Activated CD8-positive, alpha-beta T cell treated with anti-CD3 and anti-CD28 coated beads for 36 hours (primary cell): ENCODE data around the gene SIK3. TPM values are rescaled to one million over a fixed set of nuclear protein-coding genes. Genes with fewer than 3 reads are reported as not detected.

Source experiments
- ATAC-seq: fragments of 200-7000 bp; cut with Tn5 transposase; one replicate; pipeline ENCODE4 v1.10.0; 2021; ENCODE audit warnings: mild to moderate bottlenecking, moderate library complexity
- CTCF ChIA-PET: fragments of 350-600 bp; sonication (Branson Sonifier 250); formaldehyde crosslinking; loops from one replicate; lab custom pipeline; 2021; ENCODE audit warnings: antibody characterized with exemption; lab: Charles Lee
- POLR2A ChIA-PET: fragments of 350-600 bp; sonication (Branson Sonifier 250); formaldehyde crosslinking; loops from one replicate; lab custom pipeline; 2021; ENCODE audit warnings: antibody characterized with exemption; lab: Charles Lee
- DNase-seq: peaks from one replicate; pipeline ENCODE4 v3.0.0-alpha.2; 2020
- H3K27ac Mint-ChIP-seq: one replicate; pipeline ENCODE4 v1.8.0; 2021; ENCODE audit warnings: mild to moderate bottlenecking, mixed read lengths
- H3K27me3 Mint-ChIP-seq: one replicate; pipeline ENCODE4 v1.8.0; 2021; ENCODE audit warnings: mixed read lengths
- H3K36me3 Mint-ChIP-seq: one replicate; pipeline ENCODE4 v1.8.0; 2021; ENCODE audit warnings: low read depth, mixed read lengths
- H3K4me1 Mint-ChIP-seq: one replicate; pipeline ENCODE4 v1.8.0; 2021; ENCODE audit warnings: low read depth, mixed read lengths
- H3K4me3 Mint-ChIP-seq: one replicate; pipeline ENCODE4 v1.8.0; 2021; ENCODE audit warnings: mild to moderate bottlenecking, moderate library complexity, mixed read lengths
- H3K9me3 Mint-ChIP-seq: one replicate; pipeline ENCODE4 v1.8.0; 2021; ENCODE audit warnings: mixed read lengths
- CTCF ChIP-seq: fragments of 200-600 bp; IDR thresholded peaks from one replicate; pipeline ENCODE4 v1.8.0; 2022; ENCODE audit warnings: antibody characterized with exemption, mild to moderate bottlenecking
- intact Hi-C: fragments of 100-400 bp; cut with micrococcal nuclease; formaldehyde crosslinking; loops from one replicate; pipeline ENCODE4 v1.10.0; 2022
- total RNA-seq, 2 experiments: library from RNA; stranded (reverse); gene quantifications; one replicate each; pipeline ENCODE4 v1.2.3, GENCODE V29; 2021

SIK3 gene
- total RNA-seq, 2 experiments from 2014 or later: 18.7 to 24.1 TPM

- DNase-seq (no peak), ATAC-seq (no peak)
- no peak overlapping the region for H3K4me3 Mint-ChIP-seq
- H3K27me3 Mint-ChIP-seq: no peaks in the 10 kb centered on the region
- intact Hi-C loops: no loop called here
- H3K36me3 Mint-ChIP-seq: no peaks in the 10 kb centered on the region
- no peak for TF ChIP-seq CTCF
- ChIA-PET POLR2A (no interaction called here), CTCF (interaction anchor here (1.0 to 1.2 kb wide), 2 partner anchors 9 to 94 kb away, joined by 3 to 4 read pairs; no protein-coding TSS in a partner anchor)
- H3K9me3 Mint-ChIP-seq: no peaks in the 10 kb centered on the region
- H3K27ac Mint-ChIP-seq: no peak overlapping the region
- H3K4me1 Mint-ChIP-seq: no peaks in the 10 kb centered on the region
These were observed 271.3 kb downstream of the SIK3 start for GRCh38 chr11:116826751-116827431.

- POLR2A ChIA-PET: no interaction called here
These were observed 272.1 kb downstream of the SIK3 start for GRCh38 chr11:116825854-116826750.

GRCh38 chr11:116825434-116825833, 272.8 kb downstream of the SIK3 start:
- ChIA-PET POLR2A (interaction anchor here (0.6 kb wide), 1 partner anchor 10 kb away, joined by 3 read pairs; no protein-coding TSS in a partner anchor), CTCF (interaction anchor here (0.6 to 1.2 kb wide), 2 partner anchors 10 to 83 kb away, joined by 3 to 4 read pairs; no protein-coding TSS in a partner anchor)
- no peaks in the 10 kb centered on the region for H3K27me3 Mint-ChIP-seq
- ATAC-seq: no peak
- no peak overlapping the region for H3K27ac Mint-ChIP-seq
- DNase-seq: no peak
- no peak for TF ChIP-seq CTCF
- no peak overlapping the region for H3K4me3 Mint-ChIP-seq
- intact Hi-C loops: no loop called here
- H3K4me1 Mint-ChIP-seq: no peaks in the 10 kb centered on the region
- no peaks in the 10 kb centered on the region for H3K9me3 Mint-ChIP-seq
- no peaks in the 10 kb centered on the region for H3K36me3 Mint-ChIP-seq

More at GRCh38 chr11:116825854-116826750, 272.1 kb downstream of the SIK3 start:
- H3K27ac Mint-ChIP-seq: no peak overlapping the region
- no peaks in the 10 kb centered on the region for H3K27me3 Mint-ChIP-seq
- no peak overlapping the region for H3K4me3 Mint-ChIP-seq
- DNase-seq (no peak), ATAC-seq (no peak)
- CTCF ChIA-PET: interaction anchor here (0.6 to 1.2 kb wide), 4 partner anchors 9 to 93 kb away, joined by 3 to 4 read pairs (median 4); no protein-coding TSS in a partner anchor
- H3K36me3 Mint-ChIP-seq: no peaks in the 10 kb centered on the region
- intact Hi-C loops: no loop called here
- H3K4me1 Mint-ChIP-seq: no peaks in the 10 kb centered on the region
- no peak for TF ChIP-seq CTCF
- no peaks in the 10 kb centered on the region for H3K9me3 Mint-ChIP-seq

- CTCF ChIA-PET: interaction anchor here (0.8 to 1.7 kb wide), 4 partner anchors 10 to 91 kb away, joined by 3 to 8 read pairs (median 4); partner anchors contain the start of gene APOA5
- POLR2A ChIA-PET: interaction anchor here (1.0 to 1.8 kb wide), 2 partner anchors 7 to 12 kb away, joined by 3 to 4 read pairs; no protein-coding TSS in a partner anchor
- Mint-ChIP-seq H3K4me3 (no peak within 1 kb of the TSS), H3K9me3 (no peaks in the 10 kb centered on the region), H3K4me1 (no peaks in the 10 kb centered on the region), H3K36me3 (no peaks in the 10 kb centered on the region), H3K27me3 (no peaks in the 10 kb centered on the region), H3K27ac (no peak within 1 kb of the TSS)
- ATAC-seq (no peak), DNase-seq (no peak)
- intact Hi-C loops: no loop called here
- TF ChIP-seq CTCF: no peak
These were observed 275.0 kb downstream of the SIK3 start, which contains the start of gene APOA4 for GRCh38 chr11:116823031-116823843. APOA4 (minus strand) TSS chr11:116823304; CDS start chr11:116823191, 113 bp downstream.
